GM12872 (cell line): Measurements from ENCODE around the gene LRPAP1.

Experiments used
- TF ChIP-seq, protein P1 (sequence below): IDR thresholded peaks from 3 replicates; pipeline ENCODE4 v1.5.1; 2011; ENCODE audit warnings: low read depth, mild to moderate bottlenecking, low read length, moderate library complexity; ENCODE audit not compliant: insufficient read depth

Gene LRPAP1

DNA sequence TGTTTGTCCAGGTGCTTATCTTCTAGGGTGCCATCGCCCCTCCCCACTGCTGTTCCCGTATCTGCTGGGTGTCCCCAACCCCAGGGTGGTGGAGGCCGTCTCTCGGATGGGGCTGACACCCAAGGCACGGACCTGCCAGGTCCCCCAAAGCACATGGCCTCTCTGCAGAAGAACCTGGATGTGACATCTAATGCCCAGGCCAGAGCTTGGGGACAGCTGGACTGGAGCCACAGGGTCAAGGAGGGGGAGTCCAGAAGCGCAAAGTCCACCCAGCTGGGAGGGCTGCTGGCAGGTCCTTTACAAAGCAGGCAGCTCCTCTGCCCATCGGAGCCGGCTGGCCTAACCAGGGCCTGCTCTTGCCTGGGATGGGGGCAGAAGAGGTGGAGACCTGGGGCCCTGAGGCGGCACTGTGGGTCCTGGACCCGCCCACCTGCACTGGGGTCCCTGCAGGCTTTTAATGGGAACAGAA is 69.9 kb downstream of the LRPAP1 start:
- TF ChIP-seq, protein P1, sequence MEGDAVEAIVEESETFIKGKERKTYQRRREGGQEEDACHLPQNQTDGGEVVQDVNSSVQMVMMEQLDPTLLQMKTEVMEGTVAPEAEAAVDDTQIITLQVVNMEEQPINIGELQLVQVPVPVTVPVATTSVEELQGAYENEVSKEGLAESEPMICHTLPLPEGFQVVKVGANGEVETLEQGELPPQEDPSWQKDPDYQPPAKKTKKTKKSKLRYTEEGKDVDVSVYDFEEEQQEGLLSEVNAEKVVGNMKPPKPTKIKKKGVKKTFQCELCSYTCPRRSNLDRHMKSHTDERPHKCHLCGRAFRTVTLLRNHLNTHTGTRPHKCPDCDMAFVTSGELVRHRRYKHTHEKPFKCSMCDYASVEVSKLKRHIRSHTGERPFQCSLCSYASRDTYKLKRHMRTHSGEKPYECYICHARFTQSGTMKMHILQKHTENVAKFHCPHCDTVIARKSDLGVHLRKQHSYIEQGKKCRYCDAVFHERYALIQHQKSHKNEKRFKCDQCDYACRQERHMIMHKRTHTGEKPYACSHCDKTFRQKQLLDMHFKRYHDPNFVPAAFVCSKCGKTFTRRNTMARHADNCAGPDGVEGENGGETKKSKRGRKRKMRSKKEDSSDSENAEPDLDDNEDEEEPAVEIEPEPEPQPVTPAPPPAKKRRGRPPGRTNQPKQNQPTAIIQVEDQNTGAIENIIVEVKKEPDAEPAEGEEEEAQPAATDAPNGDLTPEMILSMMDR = no peak

DNA sequence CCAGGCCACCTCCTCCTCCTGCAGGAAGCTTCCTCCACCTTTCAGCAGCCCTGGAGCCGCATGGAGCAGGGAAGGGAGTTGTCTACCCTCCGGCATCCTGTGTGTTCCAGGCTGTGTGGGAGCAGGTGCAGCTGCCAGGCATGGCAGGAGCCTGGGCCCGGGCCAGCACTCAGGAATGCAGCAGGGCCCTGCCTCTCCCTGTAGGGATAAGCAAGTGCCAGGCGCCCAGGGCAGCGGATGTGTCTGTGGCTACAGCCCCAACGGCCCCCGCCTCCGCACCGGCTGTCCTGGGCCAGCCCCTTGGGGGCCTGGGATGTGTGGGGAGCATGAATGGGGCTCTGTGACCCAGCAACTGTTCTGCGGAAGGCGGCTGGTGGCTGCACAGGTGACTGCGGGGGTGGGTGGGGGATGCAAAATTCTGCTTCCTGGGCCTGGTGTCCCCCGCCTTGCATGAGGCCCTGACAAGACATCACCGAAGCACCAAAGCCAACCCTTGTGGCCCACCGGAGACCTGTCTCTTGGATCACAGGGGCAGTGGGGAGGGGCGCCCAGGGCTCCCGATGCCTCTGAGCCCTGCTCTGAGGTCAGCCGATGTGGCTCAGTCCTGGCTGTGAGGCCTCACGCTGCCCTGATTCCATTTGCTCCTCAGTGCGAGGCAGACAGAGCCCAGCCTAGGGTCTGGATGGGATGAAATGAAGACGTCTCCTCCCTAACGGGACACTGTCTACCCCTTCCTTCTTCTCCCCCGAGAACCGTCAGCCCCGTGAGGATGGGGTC is 70.5 kb downstream of the LRPAP1 start:
- TF ChIP-seq, protein P1 = no peak

DNA sequence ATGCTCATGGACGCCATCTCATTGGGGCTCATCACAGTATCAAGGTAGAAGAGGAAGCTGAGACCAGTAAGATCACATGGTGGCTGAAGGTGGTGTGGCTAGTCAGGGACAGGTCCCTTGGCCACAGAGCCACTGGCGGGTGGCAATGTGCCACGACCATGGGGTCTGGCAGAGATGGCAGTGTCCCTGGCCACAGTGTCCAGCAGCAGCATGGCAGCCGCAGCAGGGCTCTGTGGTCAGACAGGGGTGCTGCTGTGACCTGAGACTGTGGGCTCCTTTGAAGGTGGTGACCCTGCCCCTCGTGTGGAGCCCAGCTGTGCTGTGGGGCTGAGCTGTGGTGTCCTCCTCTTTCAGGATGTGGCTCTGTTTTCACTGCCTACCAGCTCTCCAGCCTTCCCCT is 71.3 kb downstream of the LRPAP1 start:
- TF ChIP-seq, protein P1 = no peak

DNA sequence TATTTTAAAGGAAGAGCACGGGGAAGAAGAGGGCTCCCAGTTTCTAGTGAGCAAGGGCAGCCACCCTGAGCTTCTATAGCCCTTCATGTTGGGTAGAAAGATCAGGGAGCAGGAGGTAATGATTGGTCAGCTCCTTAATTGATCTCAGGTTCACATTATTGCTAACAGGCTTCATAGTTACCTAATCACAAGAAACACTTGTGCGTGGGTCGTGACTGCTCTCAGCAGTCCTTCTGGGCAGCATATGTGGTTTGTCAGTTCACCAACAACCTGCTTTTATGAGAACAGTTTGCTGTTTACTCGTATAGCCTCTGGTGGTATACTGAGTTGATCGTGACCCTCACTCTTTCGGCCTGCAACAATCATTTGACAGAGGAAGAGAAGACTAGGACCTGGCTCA is 73.9 kb downstream of the LRPAP1 start:
- TF ChIP-seq, protein P1 = no peak
